Stimulated activated CD8-positive, alpha-beta memory T cell treated with anti-CD3 and anti-CD28 coated beads, Interleukin-12 subunit alpha, Interleukin-12 subunit beta, amount 100 ng/mL, for 1 hour (primary cell): ENCODE measurements around the gene MAP3K14.
A peak's percentile ranks its signal among the peaks of the same experiment; 100 is the strongest.

ENCODE experiments used
- DNase-seq: peaks from one replicate; pipeline ENCODE4 v3.0.0-alpha.2; 2020; ENCODE audit warnings: low read depth

MAP3K14 gene

GRCh38 chr17:45222996-45223538 is 93.8 kb downstream of the MAP3K14 start:
- DNase-seq: no peak

DNA sequence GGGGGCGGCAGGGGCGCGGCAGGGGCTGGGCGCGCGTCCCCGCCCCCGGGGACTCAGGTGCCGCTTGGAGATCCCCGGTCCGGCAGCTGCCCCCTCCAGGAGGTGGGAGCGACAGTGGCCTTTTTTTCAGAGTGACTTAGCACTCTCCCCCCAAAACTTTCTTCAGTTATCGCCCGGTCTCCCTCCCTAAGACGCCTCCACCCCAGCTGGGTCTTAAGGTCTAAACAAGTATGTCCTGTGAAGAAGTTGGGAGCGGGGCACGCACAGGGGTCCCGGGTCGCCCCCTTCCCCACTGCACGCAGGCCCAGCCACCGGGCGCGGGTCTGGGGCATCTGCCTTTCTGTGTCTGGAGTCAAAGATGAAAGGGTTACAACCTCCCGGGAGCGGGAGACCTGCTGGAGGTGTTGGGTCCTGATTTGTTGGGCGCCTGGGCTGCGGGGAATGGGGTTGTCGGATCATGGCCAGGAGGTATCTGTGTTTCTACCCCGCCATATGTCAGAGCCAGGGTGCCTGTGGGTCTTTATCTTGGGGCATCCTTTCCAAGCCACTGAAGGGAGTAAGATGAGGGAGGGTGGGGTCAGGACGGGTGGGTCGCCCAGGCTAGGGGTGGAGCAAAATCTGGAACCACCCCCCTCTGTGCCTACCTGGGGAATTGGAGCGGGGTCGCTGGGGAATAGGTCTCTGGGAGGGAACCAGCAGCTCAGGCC is 94.4 kb downstream of the MAP3K14 start:
- DNase-seq: no peak

DNA sequence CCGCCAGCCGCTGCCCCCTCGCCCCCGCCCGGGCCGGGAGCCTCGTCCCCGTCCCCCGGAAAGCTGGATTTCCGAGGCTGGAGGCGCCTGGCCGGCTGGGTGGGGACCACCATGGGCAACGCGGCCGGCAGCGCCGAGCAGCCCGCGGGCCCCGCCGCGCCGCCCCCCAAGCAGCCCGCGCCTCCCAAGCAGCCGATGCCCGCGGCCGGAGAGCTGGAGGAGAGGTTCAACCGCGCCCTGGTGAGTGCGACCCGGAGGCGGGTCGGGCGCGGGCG is 94.9 kb downstream of the MAP3K14 start:
- DNase-seq: no peak

GRCh38 chr17:45221081-45222013 is 95.5 kb downstream of the MAP3K14 start, which contains the start of gene FMNL1:
Gene FMNL1 (plus strand): TSS chr17:45221885. CDS start chr17:45222125, 240 bp downstream.
- DNase-seq: no peak

DNA sequence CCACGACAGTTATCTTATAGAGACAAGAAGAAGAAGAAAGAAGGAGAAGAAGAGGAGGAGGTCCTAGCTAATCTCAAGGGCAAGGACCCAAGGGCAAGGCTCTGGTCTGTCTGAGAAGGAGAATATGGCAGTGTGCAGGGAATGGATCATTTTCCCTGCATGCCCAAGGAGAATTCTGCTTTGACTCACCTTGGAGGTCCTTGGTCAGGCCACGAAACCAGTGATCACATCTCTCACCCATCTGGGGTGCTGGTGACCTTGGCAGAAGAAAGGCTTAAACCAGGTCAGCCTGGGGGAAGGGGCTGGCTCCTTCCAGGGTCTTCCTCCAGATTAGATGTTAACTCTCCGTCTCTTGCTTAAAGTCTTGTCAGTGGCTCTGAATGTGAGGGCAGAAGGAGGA is 96.7 kb downstream of the MAP3K14 start:
- no peak for DNase-seq

DNA sequence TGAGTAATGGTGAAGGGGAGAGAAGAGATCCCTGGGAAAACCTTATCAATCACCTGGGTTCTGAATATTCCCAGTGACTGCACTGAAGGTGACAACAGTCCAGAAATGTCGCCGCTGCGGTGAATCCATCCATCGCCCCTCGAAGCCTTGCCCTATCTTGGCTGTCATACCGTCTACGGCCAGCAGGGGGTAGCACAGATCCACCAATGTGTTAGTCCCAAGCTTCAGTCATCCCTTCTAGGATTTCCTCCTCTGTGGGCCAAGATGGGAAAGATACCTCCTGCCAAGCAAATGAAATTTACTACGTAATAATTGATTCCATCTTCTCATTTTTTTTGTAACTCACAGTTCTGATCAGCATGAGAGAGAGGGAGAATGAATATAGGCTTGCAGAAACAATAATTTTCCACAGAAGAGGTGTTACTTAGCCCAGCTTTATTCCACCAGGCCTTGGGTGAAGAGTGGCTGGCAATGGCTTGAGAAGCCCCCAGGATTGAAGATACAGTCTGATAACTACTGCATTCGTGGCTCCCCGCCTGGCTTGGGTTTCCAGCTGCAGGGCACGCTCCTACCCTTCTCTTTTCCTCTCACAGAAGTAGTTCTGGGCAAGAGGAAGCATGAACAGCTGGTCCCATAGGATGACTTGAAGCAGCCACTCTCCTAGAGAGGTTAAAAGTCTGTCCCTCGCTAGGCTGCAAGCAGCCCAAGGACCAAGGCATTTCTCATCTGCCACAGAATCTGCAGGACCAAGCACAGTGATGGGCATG is 97.7 kb downstream of the MAP3K14 start:
- DNase-seq: peak; percentile 87
